PC-9 (cell line): ENCODE measurements around the gene SEMA6B.

Source experiments
- CTCF ChIP-seq: fragments of 200-600 bp; sonication (generic); conservative IDR thresholded peaks from 2 replicates; pipeline ENCODE4 v1.6.1; 2017; ENCODE audit warnings: mixed run types, antibody characterized with exemption, mild to moderate bottlenecking, moderate library complexity
- EZH2 ChIP-seq: fragments of 200-600 bp; sonication (generic); IDR thresholded peaks from 2 replicates; pipeline ENCODE4 v1.8.0; 2017; ENCODE audit warnings: antibody characterized with exemption, low read depth

GRCh38 chr19:4507804-4508203 lies 51.7 kb downstream of the SEMA6B start:
- no peak for TF ChIP-seq EZH2
- no peak for TF ChIP-seq CTCF
